ENCODE measurements around the gene SGF29. TPM values are rescaled to one million over a fixed set of nuclear protein-coding genes. Genes with fewer than 3 reads are reported as not detected.

The SGF29 gene
- polyA plus RNA-seq, 2 of the 4 experiments (the other 2 are of a cell fraction): 3.3 to 19.3 TPM

DNA sequence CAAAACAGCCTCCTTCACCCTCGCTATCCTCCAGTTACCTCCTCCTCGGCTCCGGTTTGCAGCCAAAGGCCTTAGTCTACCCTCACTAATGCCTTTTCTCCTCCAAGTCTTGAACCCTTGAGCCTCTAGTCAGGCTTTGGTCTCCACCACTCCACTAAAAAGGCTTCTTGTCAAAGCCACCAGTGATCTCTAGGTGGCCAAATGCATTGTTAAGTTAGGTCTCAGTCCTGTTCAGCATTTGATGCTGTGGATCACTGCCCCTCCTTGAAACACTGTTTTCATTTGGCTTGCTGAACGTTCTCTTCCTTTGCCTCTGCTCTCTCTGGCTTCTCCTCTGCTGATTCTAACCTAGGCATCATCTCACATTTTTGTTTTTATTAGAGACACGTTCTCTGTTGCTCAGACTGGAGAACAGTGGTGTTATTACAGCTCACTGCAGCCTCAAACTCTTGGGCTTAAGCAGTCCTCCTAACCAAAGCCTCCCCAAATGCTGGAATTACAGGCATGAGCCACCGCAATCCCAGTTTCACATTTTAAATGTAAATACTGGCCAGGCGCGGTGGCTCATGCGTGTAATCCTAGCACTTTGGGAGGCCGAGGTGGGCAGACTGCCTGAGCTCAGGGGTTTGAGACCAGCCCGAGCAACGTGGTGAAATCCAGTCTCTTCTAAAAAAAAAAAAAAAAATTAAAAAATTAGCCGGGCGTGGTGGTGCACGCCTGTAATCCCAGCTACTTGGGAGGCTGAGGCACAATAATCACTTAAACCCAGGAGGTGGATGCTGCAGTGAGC is 1.1 kb downstream of the SGF29 start:
- peak overlapping the region; percentile 47 to 95 for H3K27ac ChIP-seq
- H3K9me3 ChIP-seq: no peaks in the 10 kb centered on the region
- TF ChIP-seq, protein P1, sequence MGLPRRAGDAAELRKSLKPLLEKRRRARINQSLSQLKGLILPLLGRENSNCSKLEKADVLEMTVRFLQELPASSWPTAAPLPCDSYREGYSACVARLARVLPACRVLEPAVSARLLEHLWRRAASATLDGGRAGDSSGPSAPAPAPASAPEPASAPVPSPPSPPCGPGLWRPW (IDR thresholded peaks at IDR 0.05): no peak
- TF ChIP-seq ESRRA (IDR thresholded peaks at IDR 0.05; ENCODE audit: borderline replicate concordance, low read length): no peak
- TF ChIP-seq, protein P2, sequence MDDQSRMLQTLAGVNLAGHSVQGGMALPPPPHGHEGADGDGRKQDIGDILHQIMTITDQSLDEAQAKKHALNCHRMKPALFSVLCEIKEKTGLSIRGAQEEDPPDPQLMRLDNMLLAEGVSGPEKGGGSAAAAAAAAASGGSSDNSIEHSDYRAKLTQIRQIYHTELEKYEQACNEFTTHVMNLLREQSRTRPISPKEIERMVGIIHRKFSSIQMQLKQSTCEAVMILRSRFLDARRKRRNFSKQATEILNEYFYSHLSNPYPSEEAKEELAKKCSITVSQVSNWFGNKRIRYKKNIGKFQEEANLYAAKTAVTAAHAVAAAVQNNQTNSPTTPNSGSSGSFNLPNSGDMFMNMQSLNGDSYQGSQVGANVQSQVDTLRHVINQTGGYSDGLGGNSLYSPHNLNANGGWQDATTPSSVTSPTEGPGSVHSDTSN (IDR thresholded peaks at IDR 0.05): no peak
- no peak for TF ChIP-seq RNF2 (IDR thresholded peaks at IDR 0.05; ENCODE audit: borderline replicate concordance, low read depth)
- TF ChIP-seq KDM5A (IDR thresholded peaks at IDR 0.05): no peak
- no peak for TF ChIP-seq FOXS1 (CRISPR knock-in tag; IDR thresholded peaks at IDR 0.05)
- TF ChIP-seq RFX5 (IDR thresholded peaks at IDR 0.05): no peak
- TF ChIP-seq RCOR1 (IDR thresholded peaks at IDR 0.05; ENCODE audit: low read depth, low read length): no peak
- no peak for TF ChIP-seq RAD21 (conservative IDR thresholded peaks at IDR 0.05 in 1 of 2, IDR thresholded peaks at IDR 0.05 in 1 of 2)
- no peak for TF ChIP-seq PHF8 (IDR thresholded peaks at IDR 0.05; ENCODE audit: borderline replicate concordance, low read depth)
- TF ChIP-seq SREBF2 (IDR thresholded peaks at IDR 0.05): no peak
- TF ChIP-seq CHD4 (IDR thresholded peaks at IDR 0.05; ENCODE audit: borderline replicate concordance): no peak
- no peak for TF ChIP-seq FOSB (CRISPR knock-in tag; IDR thresholded peaks at IDR 0.05)
- no peak for TF ChIP-seq ZSCAN20 (CRISPR knock-in tag; IDR thresholded peaks at IDR 0.05)
- no peak for TF ChIP-seq EHMT2 (IDR thresholded peaks at IDR 0.05; ENCODE audit: low read depth)
- no peak for TF ChIP-seq CEBPB (IDR thresholded peaks at IDR 0.05)
- no peak for TF ChIP-seq BHLHE40 (IDR thresholded peaks at IDR 0.05; ENCODE audit: low read depth, low read length)
- no peak for TF ChIP-seq CBX2 (IDR thresholded peaks at IDR 0.05; ENCODE audit: borderline replicate concordance, low read depth)
- 0 out of 3 replicates have a peak, but pooled peaks cover 7% of the 10 kb centered on the region for H3K4me1 ChIP-seq
- ChIA-PET POLR2A (interaction anchor here (1.3 to 1.4 kb wide), 2 partner anchors 8 to 233 kb away, joined by 3 to 6 read pairs; no protein-coding TSS in a partner anchor), CTCF (interaction anchor here (0.9 to 2.4 kb wide), 6 partner anchors 10 to 295 kb away, joined by 3 to 7 read pairs (median 5); no protein-coding TSS in a partner anchor)
- ATAC-seq (peak; percentile 6 to 25; a peak in 1 of 6 replicates), FAIRE-seq (no peak), DNase-seq (ENCODE audit: low read depth in 1 of 2, low spot score in 1 of 2) (no peak)
- WGBS (ENCODE audit: missing lambda C conversion rate): 78% methylated on average over 15 of the region's 15 CpGs
- peak overlapping the region; percentile 50 for H3K4me3 ChIP-seq
- H3K4me2 ChIP-seq: peak overlapping the region; percentile 84

DNA sequence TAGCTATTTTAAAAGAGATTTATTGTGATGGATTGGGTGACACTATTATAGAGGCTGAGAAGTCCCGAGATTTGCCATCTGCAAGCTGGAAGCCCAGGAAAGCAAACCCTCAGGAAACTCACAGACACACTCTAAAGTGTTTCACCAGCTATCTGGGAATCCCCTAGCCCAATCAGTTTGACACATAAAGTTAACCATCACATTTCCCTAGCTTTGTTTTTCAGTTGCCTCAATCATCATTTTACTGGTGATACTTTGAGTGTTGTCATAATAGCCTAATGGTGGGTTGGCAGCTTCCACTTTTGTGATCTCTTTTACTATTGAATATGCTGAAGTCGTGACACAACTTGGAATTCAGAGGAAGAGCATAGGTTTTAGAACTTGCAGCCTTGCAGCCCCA is 1.8 kb downstream of the SGF29 start:
- no peaks in the 10 kb centered on the region for H3K9me3 ChIP-seq
- no peak overlapping the region for H3K4me2 ChIP-seq
- FAIRE-seq (no peak), DNase-seq (ENCODE audit: low read depth in 1 of 2, low spot score in 1 of 2) (no peak), ATAC-seq (no peak)
- no peak overlapping the region for H3K4me3 ChIP-seq
- H3K4me1 ChIP-seq: 0 out of 3 replicates have a peak, but pooled peaks cover 7% of the 10 kb centered on the region
- 84% methylated on average over 2 of the region's 2 CpGs for WGBS (ENCODE audit: missing lambda C conversion rate)
- ChIA-PET POLR2A (no interaction called here), CTCF (interaction anchor here (1.4 to 2.4 kb wide), 4 partner anchors 10 to 278 kb away, joined by 5 to 7 read pairs (median 6); no protein-coding TSS in a partner anchor)
- no peak for TF ChIP-seq RNF2 (IDR thresholded peaks at IDR 0.05; ENCODE audit: borderline replicate concordance, low read depth)
- no peak for TF ChIP-seq ESRRA (IDR thresholded peaks at IDR 0.05; ENCODE audit: borderline replicate concordance, low read length)
- TF ChIP-seq, protein P3, sequence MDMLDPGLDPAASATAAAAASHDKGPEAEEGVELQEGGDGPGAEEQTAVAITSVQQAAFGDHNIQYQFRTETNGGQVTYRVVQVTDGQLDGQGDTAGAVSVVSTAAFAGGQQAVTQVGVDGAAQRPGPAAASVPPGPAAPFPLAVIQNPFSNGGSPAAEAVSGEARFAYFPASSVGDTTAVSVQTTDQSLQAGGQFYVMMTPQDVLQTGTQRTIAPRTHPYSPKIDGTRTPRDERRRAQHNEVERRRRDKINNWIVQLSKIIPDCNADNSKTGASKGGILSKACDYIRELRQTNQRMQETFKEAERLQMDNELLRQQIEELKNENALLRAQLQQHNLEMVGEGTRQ (IDR thresholded peaks at IDR 0.05): no peak
- TF ChIP-seq FOXS1 (CRISPR knock-in tag; IDR thresholded peaks at IDR 0.05): no peak
- no peak for TF ChIP-seq ZSCAN20 (CRISPR knock-in tag; IDR thresholded peaks at IDR 0.05)
- no peak for TF ChIP-seq ZNF302 (CRISPR knock-in tag; IDR thresholded peaks at IDR 0.05)
- no peak for TF ChIP-seq CEBPB (IDR thresholded peaks at IDR 0.05)
- TF ChIP-seq CHD4 (IDR thresholded peaks at IDR 0.05; ENCODE audit: borderline replicate concordance): no peak
- TF ChIP-seq RAD21 (conservative IDR thresholded peaks at IDR 0.05 in 1 of 2, IDR thresholded peaks at IDR 0.05 in 1 of 2): no peak
- TF ChIP-seq, protein P4, sequence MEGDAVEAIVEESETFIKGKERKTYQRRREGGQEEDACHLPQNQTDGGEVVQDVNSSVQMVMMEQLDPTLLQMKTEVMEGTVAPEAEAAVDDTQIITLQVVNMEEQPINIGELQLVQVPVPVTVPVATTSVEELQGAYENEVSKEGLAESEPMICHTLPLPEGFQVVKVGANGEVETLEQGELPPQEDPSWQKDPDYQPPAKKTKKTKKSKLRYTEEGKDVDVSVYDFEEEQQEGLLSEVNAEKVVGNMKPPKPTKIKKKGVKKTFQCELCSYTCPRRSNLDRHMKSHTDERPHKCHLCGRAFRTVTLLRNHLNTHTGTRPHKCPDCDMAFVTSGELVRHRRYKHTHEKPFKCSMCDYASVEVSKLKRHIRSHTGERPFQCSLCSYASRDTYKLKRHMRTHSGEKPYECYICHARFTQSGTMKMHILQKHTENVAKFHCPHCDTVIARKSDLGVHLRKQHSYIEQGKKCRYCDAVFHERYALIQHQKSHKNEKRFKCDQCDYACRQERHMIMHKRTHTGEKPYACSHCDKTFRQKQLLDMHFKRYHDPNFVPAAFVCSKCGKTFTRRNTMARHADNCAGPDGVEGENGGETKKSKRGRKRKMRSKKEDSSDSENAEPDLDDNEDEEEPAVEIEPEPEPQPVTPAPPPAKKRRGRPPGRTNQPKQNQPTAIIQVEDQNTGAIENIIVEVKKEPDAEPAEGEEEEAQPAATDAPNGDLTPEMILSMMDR (IDR thresholded peaks at IDR 0.05): no peak
- no peak for TF ChIP-seq KDM5A (IDR thresholded peaks at IDR 0.05)
- TF ChIP-seq, protein P5, sequence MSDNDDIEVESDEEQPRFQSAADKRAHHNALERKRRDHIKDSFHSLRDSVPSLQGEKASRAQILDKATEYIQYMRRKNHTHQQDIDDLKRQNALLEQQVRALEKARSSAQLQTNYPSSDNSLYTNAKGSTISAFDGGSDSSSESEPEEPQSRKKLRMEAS (IDR thresholded peaks at IDR 0.05): no peak
- no peak for TF ChIP-seq SREBF2 (IDR thresholded peaks at IDR 0.05)
- TF ChIP-seq, protein P6, sequence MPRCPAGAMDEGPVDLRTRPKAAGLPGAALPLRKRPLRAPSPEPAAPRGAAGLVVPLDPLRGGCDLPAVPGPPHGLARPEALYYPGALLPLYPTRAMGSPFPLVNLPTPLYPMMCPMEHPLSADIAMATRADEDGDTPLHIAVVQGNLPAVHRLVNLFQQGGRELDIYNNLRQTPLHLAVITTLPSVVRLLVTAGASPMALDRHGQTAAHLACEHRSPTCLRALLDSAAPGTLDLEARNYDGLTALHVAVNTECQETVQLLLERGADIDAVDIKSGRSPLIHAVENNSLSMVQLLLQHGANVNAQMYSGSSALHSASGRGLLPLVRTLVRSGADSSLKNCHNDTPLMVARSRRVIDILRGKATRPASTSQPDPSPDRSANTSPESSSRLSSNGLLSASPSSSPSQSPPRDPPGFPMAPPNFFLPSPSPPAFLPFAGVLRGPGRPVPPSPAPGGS (IDR thresholded peaks at IDR 0.05): no peak
- TF ChIP-seq EHMT2 (IDR thresholded peaks at IDR 0.05; ENCODE audit: low read depth): no peak
- H3K27ac ChIP-seq: no peak overlapping the region

Measured in A549 (cell line).